Erythroblast (primary cell): Measurements from ENCODE around the gene BEST3.

Source experiments
- GATA1 ChIP-seq: IDR thresholded peaks from 2 replicates; pipeline ENCODE4 v1.6.1; 2011; ENCODE audit warnings: low read depth, mild to moderate bottlenecking, control low read depth, low read length, moderate library complexity
- POLR2A ChIP-seq: IDR thresholded peaks from 2 replicates; pipeline ENCODE4 v1.6.1; 2011; ENCODE audit warnings: mild to moderate bottlenecking, low read length

DNA sequence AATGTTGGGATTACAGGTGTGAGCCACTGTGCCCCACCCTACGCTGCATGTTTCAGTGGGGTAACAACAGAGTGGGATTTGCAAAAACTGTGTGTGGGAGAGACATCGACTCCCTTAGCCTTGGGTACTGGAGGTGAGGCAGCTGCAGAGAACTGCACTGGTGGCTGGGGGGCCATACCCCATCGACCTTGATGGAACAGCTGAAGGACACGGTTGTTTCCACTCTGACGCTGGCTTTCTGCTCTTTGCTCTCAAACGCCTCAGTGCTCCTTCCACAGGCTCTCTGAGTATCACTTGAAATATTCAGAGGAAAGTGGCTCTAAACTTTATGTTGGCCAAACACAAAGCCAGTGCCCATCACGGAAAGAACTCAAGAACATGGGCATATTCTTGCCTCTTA, 57.6 kb downstream of the BEST3 start:
- TF ChIP-seq POLR2A (no peak), GATA1 (no peak)
